HG03469 (cell line): ENCODE data around the gene MAGI1.
"Not testable (repeated sequence)": the region's sequence is repeated elsewhere in the genome, so short reads cannot be mapped to it uniquely, and the experiment has no call there.

Experiments used
- ATAC-seq: cut with Tn5 transposase; IDR thresholded peaks from one replicate; pipeline ENCODE4 v1.9.1; 2021; ENCODE audit warnings: mild to moderate bottlenecking, moderate library complexity, moderate number of reproducible peaks; ENCODE audit not compliant: unreplicated experiment

The MAGI1 gene

DNA sequence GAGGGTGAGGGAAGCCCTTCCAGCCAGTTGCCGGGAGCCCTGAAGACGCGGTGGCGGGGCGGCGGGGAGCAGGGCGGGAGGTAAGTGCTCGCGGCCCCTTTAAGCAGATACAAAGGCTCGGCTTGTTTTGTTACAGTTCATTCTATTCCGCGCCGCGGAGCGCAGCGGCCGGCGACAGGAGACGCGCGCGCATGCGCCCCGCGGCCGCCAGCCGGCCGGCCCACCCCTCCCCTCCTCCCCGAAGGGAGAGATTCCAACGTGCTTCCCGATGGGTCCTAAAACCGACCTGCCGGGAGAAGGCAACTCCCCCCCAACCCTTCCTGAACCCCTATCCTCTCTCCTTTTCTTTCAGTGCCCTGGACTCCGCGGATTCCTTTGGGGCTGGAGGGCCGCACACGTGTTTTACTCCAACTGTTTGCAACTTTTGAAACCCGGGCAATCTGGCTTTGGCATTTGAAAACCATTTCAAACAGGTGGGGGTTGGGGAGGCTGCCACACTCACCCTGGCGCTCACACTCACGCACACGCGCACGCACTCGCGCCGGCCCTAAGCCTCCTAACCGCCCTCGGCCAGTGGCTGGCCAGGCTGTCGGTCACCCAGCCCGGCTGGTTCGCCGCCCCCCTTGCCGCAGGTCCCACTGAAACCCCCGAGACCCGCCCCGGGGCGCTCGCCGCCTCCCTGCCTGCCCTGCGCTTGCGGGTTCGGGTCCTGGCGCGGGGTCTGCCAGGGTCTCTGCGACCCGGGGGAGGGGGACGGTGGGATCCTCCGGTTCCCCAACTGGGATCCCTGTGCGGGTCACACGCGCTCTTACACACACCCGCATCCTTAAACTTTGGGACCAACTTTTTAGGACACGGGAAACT is at the start of gene MAGI1:
MAGI1 (minus strand) TSS at position 193 of the 864 bp plus-strand sequence. CDS start 610 bp downstream, outside the sequence.
- ATAC-seq: peak; percentile 61

DNA sequence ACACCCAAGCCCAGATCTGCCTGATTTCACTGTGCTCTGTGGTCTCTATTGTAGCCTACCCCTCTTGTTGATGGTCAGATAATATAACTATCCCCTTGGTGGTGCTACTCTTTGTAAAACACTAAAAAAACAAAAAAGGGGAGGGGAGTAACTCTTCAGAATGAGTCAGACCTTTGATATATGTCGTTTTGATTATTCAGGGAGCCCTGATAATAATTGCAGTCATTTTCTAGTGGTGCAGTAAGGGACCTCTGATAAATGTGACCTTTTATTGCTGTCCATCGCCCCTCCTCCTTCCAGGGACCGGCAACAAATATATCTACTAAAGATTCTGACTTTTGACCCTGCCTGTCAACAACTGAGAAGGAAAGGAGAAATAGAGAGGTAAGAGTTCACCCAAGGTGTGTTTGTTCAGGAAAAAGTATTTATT is 45.1 kb upstream of the MAGI1 start:
- ATAC-seq: no peak

DNA sequence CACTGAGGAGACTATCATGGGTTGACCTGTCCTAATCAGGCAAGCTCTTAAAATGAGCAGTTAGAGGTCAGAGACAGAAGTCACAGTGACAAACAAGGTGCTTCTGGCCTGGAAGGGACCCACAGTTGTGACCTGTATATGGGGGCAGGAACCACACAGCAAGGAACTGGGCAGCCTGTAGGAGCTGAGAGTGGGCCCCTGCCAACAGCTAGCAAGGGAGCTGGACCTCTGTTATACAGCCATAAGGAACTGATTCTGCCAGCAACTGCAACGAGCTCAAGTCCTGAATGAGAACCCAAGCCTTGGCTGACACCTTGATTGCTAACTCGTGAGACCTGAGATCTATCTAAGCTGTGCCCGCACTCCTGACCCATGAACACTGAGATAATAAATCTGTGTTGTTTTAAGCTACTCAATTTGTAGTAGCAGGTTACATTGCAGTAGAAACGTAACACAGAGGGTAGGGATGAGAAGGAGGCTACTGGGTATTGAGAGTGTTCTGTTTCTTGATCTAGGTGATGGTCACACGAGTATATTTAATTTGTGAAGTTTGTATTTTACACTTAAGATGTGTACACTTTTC is 44.5 kb upstream of the MAGI1 start:
- ATAC-seq: no peak

DNA sequence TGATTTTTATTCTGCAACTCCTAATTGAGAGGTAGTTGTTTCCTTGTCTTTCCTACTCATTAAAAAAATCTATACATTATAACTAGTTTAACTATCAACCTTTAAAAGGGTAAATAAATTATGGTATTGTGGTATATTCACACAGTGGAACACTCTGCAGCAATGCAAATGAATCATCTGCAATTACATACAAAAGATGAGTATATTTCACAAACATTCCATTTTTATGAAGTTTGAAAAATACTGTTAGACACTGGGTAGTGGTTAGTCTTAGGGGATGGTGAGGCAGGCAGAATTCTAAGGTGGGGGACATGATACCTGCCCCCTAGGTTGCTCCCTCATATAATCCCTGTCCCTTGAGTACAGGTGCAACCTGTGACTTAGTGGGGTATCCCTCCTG is 44.0 kb upstream of the MAGI1 start:
- no peak for ATAC-seq

DNA sequence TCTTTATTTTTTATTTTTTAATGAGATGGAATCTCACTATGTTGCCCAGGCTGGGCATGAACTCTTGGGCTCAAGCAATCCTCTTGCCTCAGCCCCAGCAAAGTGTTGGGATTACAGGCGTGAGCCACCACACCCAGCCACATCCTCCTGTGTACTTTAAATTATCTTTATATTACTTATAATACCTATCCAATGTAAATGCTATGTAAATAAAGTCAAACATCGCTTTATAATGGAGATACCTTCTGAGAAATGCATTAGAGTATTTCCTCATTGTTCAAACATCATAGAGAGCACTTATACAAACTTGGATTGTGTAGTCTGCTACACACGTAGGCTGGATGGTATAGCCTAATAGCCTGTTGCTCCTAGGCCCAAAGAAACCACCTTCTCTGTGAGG is 41.4 kb upstream of the MAGI1 start:
- ATAC-seq: no peak

DNA sequence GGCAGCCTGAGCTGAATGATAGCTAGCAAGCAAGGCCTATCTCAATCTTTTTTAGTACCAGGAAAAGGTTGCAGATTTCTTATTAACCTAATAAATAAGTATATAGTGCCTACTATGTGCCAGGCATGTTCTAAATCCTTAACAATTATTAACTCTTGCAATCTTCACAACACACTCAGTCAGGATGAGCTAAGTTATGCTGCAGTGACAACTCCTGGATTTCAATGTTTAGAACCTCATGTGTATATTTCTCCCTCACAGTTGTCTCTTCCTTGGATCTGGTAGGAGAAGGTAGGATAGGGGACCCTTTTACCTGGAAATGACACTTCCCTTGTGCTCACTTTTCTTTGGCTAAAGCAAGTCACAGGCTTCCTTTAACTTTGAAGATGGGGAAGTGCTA is 39.3 kb upstream of the MAGI1 start:
- no peak for ATAC-seq

DNA sequence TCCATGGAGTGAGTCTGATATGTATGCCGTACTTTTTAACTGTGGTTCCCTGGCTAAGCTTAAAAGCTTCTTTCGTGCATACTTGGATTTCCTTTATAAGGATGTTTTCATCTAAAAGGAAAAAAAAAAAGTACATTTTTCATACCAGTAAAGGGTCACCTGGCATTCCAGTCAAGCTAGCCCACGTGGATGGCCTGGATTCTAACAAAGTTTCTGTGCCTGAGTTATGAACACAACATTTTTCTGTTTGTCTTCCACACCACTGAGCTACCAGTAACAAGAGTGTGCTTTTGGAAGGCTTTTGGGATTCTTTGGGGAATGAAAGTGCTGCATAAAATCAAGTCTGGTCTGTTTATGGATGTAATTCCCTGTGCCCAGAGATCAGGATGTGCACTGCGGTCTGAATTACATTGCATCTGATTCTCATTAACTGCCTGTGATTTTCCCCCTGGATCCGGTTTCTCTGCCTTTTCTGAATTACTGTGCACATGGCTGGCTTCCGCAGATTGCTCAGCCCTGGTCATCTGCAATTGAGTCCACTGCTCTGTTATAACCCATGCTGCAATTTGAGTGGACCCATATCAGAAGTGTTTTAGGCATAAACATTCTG is 38.2 kb upstream of the MAGI1 start:
- no peak for ATAC-seq

DNA sequence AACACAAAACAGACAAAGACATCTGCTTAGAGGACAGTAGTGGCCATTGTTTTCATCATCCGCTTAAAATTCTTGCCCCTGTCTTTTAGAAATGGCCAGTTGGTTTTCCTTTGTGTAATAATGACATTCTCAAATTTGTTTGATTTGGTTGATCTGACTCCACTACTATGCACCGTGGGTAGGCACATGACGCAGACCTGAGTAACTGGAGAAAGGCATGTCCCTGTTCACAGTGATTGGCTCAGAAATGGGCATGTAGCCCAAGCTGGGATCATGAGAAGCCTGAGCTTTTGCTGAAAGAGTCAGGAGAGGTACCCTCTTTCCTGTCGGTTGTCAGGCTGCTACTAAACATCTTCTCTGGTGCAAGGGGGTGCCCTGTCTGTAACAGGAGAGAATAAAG is 36.6 kb upstream of the MAGI1 start:
- ATAC-seq: no peak

DNA sequence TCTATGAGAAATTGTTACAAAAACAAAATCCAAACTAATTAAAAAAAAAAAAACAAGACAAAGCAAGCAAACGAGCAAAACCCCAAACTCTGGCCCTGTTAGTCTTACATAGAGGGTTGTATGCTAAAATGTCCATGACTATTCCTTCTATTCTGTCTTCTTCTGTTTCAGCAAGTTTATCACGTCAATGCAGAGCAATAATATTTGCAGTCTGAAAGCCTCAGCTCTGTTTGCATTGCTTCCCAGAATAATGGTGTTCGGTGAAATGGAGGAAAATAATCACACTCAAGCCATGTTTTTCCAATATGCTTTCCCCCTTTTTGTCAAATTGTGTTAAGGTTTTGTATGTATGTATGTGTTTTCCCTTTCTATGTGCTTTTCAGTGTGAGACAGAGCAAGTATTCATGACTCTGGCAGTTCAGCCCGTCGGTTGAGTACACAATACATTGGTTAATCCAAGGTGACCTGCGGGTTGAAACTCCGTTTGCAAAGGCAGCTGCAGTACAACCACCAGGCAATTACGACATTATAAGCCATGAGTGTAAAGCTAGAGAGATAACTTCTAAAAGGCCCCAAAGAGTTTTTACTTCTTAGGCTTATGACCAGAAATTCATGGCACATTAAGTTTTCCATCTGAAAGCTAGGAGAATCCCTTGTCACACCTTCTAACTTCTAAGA is 34.9 kb upstream of the MAGI1 start:
- no peak for ATAC-seq

DNA sequence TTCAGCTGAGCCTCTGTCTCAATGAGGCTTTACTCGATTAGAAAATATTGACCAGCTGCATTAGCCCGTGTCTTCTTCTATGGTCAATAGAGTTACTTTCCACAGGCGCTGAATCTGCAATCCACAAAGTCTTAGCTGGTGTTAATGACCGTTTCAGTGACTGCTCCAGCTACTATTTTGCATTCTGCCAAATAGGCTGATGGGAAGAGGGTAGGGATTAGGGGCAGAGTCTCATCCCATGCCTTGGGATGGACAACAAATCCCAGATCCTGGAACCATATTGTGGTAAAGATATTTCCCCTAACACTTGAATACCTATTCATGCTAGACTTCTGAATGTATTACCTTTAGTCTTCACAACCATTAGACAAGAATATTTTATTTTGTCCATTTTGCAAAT is 29.5 kb upstream of the MAGI1 start:
- ATAC-seq: no peak

DNA sequence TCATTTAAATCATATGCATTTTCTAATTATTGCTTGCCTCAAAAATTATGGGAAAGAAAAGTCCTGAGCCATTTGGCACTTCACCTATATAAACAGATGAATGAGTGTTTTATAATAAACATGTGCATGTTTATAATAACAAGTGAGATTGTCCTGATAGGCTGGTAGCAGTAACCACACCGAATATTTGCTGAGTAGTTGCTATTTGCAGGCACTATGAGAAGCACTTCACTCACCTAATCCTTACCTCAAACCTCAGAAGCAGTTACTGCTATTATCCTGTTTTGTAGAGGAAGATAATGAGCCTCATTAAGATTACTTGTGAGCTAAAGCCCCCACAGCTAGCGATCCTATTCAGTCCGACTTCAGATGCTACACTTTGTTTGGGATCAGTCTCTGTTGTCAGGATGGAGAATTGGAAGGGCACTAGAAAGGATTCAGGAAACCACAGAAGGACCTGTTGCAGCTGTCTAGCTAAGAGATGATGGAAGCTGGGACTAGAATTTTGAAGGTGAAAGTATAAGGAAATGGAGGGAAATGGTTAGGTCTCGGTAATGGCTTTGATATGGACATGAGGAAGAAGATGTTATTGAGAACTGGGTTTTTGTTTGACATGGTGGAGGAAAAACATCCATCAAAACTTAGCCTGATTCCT is 28.4 kb upstream of the MAGI1 start:
- ATAC-seq: no peak

DNA sequence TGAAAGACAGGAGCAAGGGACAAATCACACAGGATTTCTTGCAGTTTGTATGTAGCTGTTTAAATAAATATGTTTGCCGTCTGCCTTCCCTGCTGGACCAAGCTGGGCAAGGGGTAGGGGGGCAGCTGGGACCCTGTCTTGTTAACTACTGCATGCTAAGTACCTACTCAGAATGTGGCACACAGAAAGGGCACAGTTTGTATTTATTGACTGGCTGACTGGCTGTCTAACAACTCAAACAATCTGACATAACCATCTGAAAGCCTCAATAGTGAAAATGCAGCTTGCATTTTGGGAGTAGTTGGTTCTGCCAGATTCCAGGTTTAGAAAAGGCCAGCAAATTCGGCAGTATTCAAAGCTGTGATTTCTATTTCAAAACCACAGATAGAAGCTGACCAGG is 16.6 kb upstream of the MAGI1 start:
- no peak for ATAC-seq

DNA sequence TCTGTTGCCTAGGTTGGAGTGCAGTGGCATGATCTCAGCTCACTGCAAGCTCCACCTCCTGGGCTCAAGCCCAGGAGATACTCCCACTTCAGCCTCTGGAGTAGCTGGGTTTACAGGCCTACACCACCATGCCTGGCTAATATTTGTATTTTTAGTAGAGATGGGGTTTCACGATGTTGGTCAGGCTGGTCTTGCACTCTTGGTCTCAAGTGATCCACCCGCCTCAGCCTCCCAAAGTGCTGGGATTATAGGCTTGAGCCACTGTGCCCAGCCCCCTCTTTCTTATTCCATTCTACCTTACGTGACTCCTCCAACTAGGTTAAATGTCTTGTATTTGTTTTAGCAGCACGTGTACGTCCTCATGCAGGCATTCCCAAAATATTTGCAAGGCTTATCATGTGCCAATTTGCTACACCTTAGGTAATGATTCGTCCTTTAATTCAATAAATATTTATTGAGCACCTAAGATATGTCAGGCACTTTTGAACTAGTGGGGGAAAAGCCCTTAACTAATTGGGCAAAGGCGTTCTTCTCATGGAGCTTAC is 14.9 kb upstream of the MAGI1 start:
- no peak for ATAC-seq

DNA sequence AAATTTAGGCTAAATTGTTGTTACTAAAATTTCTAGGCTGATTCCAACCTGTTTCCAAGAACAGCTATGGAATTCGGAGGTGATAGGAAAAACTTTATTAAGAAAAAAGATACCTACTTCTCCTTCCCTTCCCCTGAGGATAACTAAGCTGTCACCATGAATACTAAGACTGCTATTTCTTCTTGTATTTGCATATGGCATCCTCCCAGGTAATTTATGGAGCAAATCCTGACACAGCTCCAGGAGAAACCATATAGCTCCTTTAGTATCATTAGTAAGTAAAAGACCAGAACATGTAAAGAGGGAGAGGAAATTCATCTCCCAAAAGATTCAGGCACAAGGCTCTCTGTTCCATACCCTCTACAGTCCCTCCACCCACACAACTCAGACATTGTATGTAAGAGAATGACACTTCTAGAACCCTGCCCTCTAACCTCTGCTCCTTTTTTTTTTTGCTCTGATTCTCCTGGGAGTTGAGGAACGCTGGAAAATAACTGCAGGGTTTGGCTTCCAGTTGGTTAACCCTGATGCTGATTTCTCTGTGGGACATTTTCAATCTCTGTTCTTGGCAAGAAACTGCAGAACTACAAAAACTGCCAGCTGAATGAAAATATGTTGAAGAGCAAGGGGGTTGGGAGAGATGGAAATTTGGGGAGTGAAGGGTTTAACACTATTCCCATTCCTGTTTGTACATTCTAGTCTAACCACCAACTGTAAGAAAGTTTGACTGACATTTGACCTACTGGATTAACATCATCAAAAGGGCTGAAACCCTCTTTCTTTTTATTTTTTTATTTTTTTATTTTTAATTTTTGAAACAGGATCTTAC is 14.2 kb upstream of the MAGI1 start:
- no peak for ATAC-seq

DNA sequence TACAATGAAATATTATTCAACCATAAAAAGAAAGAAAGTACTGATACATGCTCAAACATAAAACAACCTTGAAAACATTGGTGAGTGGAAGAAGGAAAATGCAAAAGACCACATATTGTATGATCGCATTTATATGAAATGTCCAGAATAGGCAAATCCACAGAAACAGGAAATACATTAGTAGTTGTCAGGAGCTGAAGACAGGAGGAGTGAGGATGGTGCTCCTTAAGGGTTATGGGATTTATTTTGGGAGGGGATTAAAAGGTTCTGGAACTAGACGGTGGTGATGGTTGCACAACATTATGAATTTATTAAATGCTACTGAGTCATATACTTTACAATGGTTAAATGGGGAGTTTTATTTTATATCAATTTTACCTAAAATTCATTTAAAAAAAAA is 12.1 kb upstream of the MAGI1 start:
- ATAC-seq: no peak

DNA sequence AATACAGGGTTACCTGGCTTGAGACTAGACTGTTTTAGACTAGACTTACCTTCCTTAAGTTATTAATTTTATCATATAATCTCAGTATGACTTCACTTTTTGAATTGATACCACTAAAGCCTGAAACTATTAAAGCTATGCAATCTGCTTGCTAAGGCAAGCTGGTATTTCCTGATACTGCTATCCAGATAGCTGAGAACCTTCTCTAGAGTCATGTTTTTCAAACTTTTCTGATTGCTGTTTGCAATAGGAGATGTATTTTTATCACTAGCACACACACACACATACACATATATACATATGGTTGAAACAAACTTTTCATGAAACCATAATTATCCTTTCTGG is 9.3 kb upstream of the MAGI1 start:
- no peak for ATAC-seq

DNA sequence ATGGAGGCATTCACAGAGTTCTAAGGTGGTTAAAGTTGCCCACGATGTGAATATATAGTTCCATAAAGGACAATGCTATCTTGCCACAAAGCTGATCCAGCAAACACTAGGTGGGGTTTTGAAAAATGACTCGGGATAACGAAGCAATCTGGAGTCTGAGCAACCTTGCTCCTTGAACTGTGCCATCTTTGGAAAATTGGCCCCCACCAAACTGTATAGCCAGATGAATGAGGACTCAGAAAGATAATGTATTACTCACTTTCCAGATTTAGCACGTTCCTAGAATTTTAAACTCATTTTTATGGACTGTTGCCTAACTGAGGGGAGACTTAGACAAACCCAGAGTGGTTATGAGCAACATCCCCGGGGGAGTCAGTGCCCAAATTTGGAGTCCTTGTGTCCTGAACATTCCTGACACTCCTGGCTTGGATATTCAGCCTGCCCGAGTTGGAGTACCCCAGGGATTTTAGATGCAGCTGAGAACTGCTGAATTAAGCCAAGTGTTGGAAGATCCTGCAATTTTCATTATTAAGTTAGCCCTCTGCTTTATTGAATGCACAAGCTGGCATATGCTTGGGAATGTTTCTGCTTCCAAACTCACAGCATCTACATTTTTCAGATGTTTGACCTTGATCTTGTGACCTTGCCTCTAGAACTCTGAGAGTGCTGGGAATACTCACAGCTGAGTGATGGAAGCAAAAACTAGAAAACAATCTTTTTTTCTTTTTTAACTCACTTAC is 8.8 kb upstream of the MAGI1 start:
- no peak for ATAC-seq

DNA sequence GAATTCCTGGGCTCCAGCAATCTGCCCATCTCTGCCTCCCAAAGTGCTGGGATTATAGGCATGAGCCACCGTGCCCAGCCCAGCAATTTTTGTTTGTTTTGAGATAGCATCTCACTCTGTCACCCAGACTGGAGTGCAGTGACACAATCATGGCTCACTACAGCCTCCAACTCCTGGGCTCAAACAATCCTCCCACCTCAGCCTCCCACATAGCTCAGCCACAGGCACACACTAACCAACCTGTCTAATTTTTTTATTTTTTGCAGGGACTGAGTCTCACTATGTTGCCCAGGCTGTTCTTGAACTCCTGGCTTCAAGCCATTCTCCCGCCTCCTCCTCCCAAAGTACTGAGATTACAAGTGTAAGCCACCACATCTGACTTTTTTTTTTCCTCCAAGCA is 7.6 kb upstream of the MAGI1 start:
- not testable (repeated sequence) for ATAC-seq

DNA sequence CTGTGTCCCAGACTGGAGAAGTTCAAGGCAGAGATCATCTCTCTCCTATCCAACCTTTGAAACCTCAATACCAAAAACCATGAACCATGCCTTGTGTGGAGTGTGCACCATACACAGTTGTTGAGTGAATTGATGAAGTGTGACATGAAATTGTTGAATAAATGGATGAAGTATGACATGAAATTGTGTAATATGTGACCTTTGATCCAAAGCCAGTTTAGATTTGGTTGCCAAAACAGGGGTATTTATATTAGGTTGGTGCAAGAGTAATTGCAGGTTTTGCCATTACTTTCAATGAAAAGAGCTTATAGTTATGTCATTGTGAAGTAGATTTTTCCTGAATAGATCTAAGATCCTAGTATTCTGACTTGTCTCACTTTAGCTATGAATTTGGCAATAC is 3.1 kb upstream of the MAGI1 start:
- ATAC-seq: no peak
